Measurements from ENCODE around the gene MTSS2. TPM values are rescaled to one million over a fixed set of nuclear protein-coding genes. Genes with fewer than 3 reads are reported as not detected.

Gene MTSS2
- total and polyA plus RNA-seq, 12 donors, result 11.6 to 145 (median 73.9) TPM

DNA sequence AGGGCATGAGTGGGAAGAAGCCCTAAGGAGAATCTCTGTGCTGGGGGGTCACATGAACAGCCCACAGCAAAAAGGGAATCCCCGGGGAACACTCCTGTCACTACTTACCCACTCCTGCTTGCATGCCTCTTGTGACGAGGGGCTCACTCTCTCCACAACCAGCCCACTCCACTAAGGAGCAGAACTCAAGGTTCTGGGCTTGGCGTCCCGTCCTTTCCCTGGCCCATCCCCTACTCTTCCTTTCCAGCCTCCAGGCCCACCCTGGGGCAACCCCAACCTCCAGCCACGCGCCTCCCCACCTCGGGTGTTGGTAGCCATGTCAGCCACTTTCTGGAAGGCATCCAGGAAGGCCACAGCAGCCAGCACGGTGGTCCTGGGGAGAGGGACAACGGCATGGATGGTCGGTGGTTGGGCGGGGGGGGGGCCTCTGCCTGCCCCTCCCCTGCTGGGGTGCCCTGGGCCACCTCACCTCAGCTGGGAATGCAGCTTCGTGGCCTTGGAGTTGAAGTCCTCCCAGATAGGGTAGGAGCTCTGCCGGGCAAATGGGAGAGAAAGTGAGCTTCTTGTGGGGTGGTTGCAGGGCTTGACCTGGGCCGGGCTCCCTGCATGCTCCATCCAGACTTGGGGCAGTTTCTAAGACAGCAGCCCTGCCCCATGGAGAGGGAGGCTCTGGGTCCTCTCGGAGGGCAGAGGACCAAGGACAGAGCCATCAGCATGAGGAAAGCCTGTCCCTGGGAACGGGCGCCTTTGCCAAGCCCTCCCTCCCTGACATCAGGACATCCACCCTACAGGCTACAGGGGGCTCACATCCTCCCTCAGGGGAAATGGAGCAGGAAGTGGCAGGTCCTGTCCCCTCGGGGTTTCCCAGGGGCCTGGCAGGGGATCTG lies 5.1 kb downstream of the MTSS2 start:
- peaks cover 36 to 49% of the 10 kb centered on the region in 2 donors for H3K4me1 ChIP-seq (replicated peaks in 1 of 2)
- TF ChIP-seq POLR2A (IDR thresholded peaks at IDR 0.05), result no peak
- TF ChIP-seq, protein P1, sequence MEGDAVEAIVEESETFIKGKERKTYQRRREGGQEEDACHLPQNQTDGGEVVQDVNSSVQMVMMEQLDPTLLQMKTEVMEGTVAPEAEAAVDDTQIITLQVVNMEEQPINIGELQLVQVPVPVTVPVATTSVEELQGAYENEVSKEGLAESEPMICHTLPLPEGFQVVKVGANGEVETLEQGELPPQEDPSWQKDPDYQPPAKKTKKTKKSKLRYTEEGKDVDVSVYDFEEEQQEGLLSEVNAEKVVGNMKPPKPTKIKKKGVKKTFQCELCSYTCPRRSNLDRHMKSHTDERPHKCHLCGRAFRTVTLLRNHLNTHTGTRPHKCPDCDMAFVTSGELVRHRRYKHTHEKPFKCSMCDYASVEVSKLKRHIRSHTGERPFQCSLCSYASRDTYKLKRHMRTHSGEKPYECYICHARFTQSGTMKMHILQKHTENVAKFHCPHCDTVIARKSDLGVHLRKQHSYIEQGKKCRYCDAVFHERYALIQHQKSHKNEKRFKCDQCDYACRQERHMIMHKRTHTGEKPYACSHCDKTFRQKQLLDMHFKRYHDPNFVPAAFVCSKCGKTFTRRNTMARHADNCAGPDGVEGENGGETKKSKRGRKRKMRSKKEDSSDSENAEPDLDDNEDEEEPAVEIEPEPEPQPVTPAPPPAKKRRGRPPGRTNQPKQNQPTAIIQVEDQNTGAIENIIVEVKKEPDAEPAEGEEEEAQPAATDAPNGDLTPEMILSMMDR (IDR thresholded peaks at IDR 0.05), result no peak
- H3K4me3 ChIP-seq, result no peak overlapping the region
- intact Hi-C loops (cut with DNase I), result loop anchor here (2.0 to 5.0 kb wide), 2 partner anchors 77 to 90 kb away; no protein-coding TSS in a partner anchor
- DNase-seq, result peak in 3 of 7 donors; percentile 63 to 78 (median 67)
- no peaks in the 10 kb centered on the region for H3K27me3 ChIP-seq
- H3K36me3 ChIP-seq (replicated peaks in 1 of 2), result peaks cover 0 to 45% of the 10 kb centered on the region in 2 donors
- peak overlapping the region in 4 of 5 donors; percentile 32 to 96 (median 74) for H3K27ac ChIP-seq
- 31 to 60% (median 40%) methylated on average over 7 to 18 of the region's 18 CpGs for WGBS, 4 donors
- H3K9me3 ChIP-seq (replicated peaks in 1 of 3), result no peaks in the 10 kb centered on the region

DNA sequence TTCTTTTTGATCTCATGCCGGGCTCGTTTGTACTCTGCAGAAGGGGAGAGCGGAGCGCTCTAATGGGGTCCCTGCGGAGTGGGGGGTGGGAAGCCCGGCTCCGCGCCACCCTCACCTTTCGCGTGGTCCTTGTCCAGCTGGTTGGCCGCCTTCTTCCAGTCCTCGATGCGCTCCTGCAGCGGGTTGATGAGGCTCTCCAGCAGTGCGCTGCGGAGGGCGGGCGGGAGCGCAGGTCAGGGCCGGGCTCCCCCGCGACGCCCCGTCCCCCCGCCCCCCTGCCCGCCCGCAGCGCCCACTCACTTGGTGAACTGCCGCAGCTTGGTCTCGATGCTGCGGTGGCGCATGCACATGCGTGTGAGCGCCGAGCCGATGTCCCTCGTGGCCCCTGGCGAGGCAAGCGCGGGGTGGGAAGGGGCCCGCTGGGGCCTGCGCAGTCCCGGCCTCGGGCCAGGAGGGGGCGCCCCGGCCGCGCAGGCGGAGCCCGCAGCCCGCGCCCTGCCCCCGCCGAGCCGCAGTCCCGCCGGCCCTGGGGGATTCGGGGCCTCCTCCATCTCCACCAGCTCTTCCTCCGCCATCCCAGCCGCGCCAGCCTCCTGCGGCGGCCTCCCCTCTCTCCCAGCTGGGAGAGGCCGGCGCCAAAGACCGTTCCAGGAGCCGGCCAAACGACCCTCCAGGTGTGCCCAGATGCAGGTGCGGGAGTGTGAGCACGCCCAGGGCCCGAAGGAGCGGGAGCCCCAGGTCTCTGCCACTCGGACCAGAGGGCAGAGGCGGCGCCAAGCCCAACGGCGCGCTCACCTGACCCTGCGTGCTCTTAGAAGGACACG lies 6.0 kb downstream of the MTSS2 start:
- intact Hi-C loops (cut with DNase I), result loop anchor here (2.0 to 5.0 kb wide), 2 partner anchors 77 to 91 kb away; no protein-coding TSS in a partner anchor
- H3K9me3 ChIP-seq (replicated peaks in 1 of 3), result no peaks in the 10 kb centered on the region
- no peaks in the 10 kb centered on the region for H3K27me3 ChIP-seq
- H3K4me3 ChIP-seq, result no peak overlapping the region
- TF ChIP-seq POLR2A (IDR thresholded peaks at IDR 0.05), result no peak
- TF ChIP-seq, protein P1 (IDR thresholded peaks at IDR 0.05), result peak in 3 of 6 experiments; percentile 68 to 89 (median 69)
- peaks cover 36 to 48% of the 10 kb centered on the region in 2 donors for H3K4me1 ChIP-seq (replicated peaks in 1 of 2)
- H3K36me3 ChIP-seq (replicated peaks in 1 of 2), result peaks cover 0 to 54% of the 10 kb centered on the region in 2 donors
- WGBS, 4 donors, result 44 to 58% (median 52%) methylated on average over 49 to 80 of the region's 80 CpGs
- peak overlapping the region in 3 of 5 donors; percentile 60 to 96 (median 87) for H3K27ac ChIP-seq
- DNase-seq, result no peak

DNA sequence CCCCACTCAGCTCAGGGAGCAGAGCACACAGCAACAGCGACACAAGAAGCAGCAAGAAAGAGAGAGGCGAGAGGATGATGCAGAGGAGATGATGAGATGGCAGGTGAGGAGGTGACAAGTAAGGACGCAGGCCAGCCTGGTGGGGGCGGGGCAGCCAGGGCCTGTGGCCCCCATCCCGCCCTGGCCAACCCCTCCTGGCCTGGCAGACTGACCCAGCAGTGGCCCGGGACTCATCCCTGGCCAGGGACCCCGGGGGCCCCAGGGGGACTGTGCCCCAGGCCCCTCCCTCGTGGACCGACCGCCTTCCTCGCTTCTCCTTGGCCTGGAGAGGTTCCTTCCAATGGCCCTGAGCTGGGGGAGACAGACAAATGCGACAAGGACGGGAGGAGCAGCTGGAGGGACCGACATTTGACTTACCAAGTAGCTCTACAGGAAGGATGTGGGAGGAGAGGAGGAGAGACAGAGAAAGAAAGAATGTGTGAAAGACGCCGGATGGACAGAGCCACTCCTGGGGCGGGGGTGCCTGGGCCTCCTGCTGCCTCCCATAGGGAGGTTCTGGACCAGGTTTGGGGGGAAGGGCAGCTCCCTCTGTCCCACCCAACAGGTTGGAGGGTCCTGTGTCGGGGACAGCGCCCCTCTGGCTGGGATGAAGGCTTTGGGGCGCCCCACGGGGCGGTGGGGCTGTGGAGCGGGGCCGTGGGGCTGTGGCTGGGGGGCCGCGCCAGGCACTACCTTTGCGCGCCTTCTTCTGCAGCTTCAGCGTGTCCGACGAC lies 6.8 kb downstream of the MTSS2 start:
- intact Hi-C loops (cut with DNase I), result no loop called here

More for the DNA sequence above, 6.8 kb downstream of the MTSS2 start:
- TF ChIP-seq POLR2A (IDR thresholded peaks at IDR 0.05), result no peak
- TF ChIP-seq, protein P1 (IDR thresholded peaks at IDR 0.05), result no peak
- Histone ChIP-seq H3K4me1 (replicated peaks in 1 of 2) (peaks cover 30 to 40% of the 10 kb centered on the region in 2 donors), H3K9me3 (replicated peaks in 1 of 3) (no peaks in the 10 kb centered on the region), H3K36me3 (replicated peaks in 1 of 2) (peaks cover 0 to 62% of the 10 kb centered on the region in 2 donors), H3K27ac (peak overlapping the region in 2 of 5 donors; percentile 56 to 96), H3K27me3 (no peaks in the 10 kb centered on the region), H3K4me3 (no peak overlapping the region)
- DNase-seq, result no peak
- WGBS, 4 donors, result 67 to 82% (median 77%) methylated on average over 16 to 31 of the region's 31 CpGs

All from adrenal gland (tissue), 12 donors.